ENCODE results near the gene NT5C1A.

Gene NT5C1A

DNA sequence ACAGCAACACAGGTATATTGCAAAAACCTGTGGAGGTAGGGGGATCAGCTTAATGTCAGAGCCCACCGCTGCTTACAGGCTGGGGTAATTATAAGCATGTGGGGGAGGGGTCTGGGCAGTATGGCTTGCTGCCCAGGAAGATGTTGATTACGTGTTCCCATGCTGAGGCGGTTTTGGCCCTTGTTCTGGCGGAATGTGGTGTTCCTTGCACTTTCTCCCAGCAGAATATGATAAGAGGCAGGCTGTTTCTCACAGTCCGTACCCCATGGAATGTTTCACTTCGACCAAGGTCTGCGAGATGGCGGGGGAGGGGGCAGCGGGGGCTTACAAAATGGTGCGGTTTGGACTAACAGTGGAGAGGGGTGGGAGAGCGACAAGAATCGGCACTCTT, 29.1 kb upstream of the NT5C1A start:
- H3K9ac ChIP-seq = no peak overlapping the region
- H3K36me3 ChIP-seq (ENCODE audit: control insufficient read depth, insufficient read depth, low read length) = no peaks in the 10 kb centered on the region
- H3K4me2 ChIP-seq (ENCODE audit: low read length) = peak overlapping the region; percentile 38
- no peak overlapping the region for H3K27ac ChIP-seq
- H2AFZ ChIP-seq = no peak overlapping the region
- no peak overlapping the region for H3K4me3 ChIP-seq (ENCODE audit: low read depth, low read length)
- no peaks in the 10 kb centered on the region for H3K79me2 ChIP-seq
- H3K27me3 ChIP-seq (ENCODE audit: control insufficient read depth, insufficient read depth, low read length) = no peaks in the 10 kb centered on the region
- TF ChIP-seq, protein P1, sequence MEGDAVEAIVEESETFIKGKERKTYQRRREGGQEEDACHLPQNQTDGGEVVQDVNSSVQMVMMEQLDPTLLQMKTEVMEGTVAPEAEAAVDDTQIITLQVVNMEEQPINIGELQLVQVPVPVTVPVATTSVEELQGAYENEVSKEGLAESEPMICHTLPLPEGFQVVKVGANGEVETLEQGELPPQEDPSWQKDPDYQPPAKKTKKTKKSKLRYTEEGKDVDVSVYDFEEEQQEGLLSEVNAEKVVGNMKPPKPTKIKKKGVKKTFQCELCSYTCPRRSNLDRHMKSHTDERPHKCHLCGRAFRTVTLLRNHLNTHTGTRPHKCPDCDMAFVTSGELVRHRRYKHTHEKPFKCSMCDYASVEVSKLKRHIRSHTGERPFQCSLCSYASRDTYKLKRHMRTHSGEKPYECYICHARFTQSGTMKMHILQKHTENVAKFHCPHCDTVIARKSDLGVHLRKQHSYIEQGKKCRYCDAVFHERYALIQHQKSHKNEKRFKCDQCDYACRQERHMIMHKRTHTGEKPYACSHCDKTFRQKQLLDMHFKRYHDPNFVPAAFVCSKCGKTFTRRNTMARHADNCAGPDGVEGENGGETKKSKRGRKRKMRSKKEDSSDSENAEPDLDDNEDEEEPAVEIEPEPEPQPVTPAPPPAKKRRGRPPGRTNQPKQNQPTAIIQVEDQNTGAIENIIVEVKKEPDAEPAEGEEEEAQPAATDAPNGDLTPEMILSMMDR (IDR thresholded peaks at IDR 0.05) = no peak
- H3K4me1 ChIP-seq = no peaks in the 10 kb centered on the region
- no peaks in the 10 kb centered on the region for H3K9me3 ChIP-seq (ENCODE audit: control insufficient read depth, low read length)

DNA sequence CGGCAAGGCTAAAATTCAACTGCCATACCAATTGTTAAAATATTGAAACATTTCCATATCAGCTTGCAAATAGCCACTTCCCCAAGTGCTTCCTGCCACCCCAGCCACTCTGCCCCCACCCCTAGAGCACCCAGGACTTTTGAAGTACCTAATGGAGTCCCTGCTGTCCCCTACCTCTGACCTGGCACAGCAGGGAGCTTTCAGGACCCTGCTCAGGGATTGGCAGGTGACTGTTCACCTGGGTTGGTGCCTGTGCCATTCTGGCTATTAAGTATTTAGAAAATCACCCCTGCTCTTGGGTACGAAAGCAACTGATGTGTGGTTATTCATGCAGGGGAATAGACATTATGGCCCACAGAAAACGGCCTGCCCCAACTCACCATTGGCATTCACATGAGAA, 28.4 kb upstream of the NT5C1A start:
- no peaks in the 10 kb centered on the region for H3K27me3 ChIP-seq (ENCODE audit: control insufficient read depth, insufficient read depth, low read length)
- H3K79me2 ChIP-seq = no peaks in the 10 kb centered on the region
- no peaks in the 10 kb centered on the region for H3K36me3 ChIP-seq (ENCODE audit: control insufficient read depth, insufficient read depth, low read length)
- TF ChIP-seq, protein P1 (IDR thresholded peaks at IDR 0.05) = no peak
- H2AFZ ChIP-seq = no peak overlapping the region
- H3K4me1 ChIP-seq = no peaks in the 10 kb centered on the region
- no peak overlapping the region for H3K4me2 ChIP-seq (ENCODE audit: low read length)
- H3K4me3 ChIP-seq (ENCODE audit: low read depth, low read length) = no peak overlapping the region
- no peak overlapping the region for H3K9ac ChIP-seq
- H3K9me3 ChIP-seq (ENCODE audit: control insufficient read depth, low read length) = no peaks in the 10 kb centered on the region
- no peak overlapping the region for H3K27ac ChIP-seq

DNA sequence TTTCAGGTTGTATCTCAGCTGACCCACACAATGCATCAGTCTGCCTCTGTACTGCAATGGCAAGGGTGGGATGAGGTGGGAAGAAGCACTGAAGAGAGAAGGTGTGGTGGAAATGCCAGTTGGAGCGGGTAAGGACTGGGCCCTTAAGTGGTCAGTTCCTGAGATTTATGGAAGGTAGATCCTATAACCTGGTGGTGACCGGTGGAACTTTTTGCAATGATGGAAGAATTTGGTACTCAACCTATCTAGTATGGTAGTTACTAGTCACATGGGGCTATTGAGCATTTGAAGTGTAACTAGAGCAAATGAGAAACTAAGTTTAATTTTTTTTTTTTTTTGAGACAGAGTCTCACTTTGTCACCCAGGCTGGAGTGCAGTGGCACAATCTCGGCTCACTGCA, 27.5 kb upstream of the NT5C1A start:
- H3K9me3 ChIP-seq (ENCODE audit: control insufficient read depth, low read length) = no peaks in the 10 kb centered on the region
- no peak overlapping the region for H3K9ac ChIP-seq
- no peaks in the 10 kb centered on the region for H3K36me3 ChIP-seq (ENCODE audit: control insufficient read depth, insufficient read depth, low read length)
- no peak overlapping the region for H2AFZ ChIP-seq
- H3K27me3 ChIP-seq (ENCODE audit: control insufficient read depth, insufficient read depth, low read length) = no peaks in the 10 kb centered on the region
- H3K4me3 ChIP-seq (ENCODE audit: low read depth, low read length) = no peak overlapping the region
- H3K4me1 ChIP-seq = no peaks in the 10 kb centered on the region
- no peak overlapping the region for H3K27ac ChIP-seq
- no peak overlapping the region for H3K4me2 ChIP-seq (ENCODE audit: low read length)
- no peaks in the 10 kb centered on the region for H3K79me2 ChIP-seq
- TF ChIP-seq, protein P1 (IDR thresholded peaks at IDR 0.05) = no peak

DNA sequence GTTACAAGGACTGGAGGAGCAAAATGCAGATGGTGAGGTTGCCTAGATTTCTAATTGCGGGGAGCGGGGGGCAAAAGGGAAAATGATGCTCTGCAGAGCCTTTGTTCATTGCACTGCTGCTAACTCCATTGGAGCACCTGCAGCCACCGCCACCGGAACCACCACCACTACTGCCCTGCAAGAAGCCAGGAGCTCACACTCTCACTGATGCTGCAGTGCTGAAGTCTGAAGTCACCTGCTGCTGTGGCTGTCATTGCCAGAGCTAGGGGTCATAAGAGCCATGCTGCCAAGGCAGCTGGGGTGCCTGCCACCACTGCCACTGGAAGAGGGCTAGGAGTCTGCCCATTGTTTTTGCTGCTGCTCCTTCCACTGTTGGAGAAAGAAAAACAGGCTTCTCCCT, 26.7 kb upstream of the NT5C1A start:
- H3K4me3 ChIP-seq (ENCODE audit: low read depth, low read length) = no peak overlapping the region
- no peak overlapping the region for H2AFZ ChIP-seq
- TF ChIP-seq, protein P1 (IDR thresholded peaks at IDR 0.05) = no peak
- no peaks in the 10 kb centered on the region for H3K36me3 ChIP-seq (ENCODE audit: control insufficient read depth, insufficient read depth, low read length)
- H3K27me3 ChIP-seq (ENCODE audit: control insufficient read depth, insufficient read depth, low read length) = no peaks in the 10 kb centered on the region
- no peak overlapping the region for H3K4me2 ChIP-seq (ENCODE audit: low read length)
- no peak overlapping the region for H3K9ac ChIP-seq
- no peaks in the 10 kb centered on the region for H3K4me1 ChIP-seq
- H3K79me2 ChIP-seq = no peaks in the 10 kb centered on the region
- no peaks in the 10 kb centered on the region for H3K9me3 ChIP-seq (ENCODE audit: control insufficient read depth, low read length)
- no peak overlapping the region for H3K27ac ChIP-seq

DNA sequence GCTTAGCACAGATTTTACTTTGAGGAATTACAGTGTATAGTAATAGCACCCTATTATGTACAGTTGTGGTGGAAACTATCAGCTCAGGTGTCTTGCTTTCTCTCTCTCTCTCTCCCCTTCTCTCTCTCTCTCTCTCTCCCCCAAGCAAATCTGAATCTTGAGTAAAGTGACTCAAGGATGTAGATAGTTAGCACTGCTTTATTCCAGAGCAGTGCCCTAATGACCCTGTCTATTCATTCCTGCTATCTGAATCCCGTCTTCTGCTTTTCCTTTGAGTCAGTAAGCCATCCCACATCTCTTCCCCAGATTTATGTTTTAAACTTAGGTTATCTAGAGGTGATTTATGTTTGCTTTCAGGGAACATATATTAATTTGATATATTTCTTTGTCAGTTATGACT, 24.5 kb upstream of the NT5C1A start:
- H3K27ac ChIP-seq = no peak overlapping the region
- no peaks in the 10 kb centered on the region for H3K36me3 ChIP-seq (ENCODE audit: control insufficient read depth, insufficient read depth, low read length)
- no peaks in the 10 kb centered on the region for H3K9me3 ChIP-seq (ENCODE audit: control insufficient read depth, low read length)
- no peak overlapping the region for H3K4me2 ChIP-seq (ENCODE audit: low read length)
- TF ChIP-seq, protein P1 (IDR thresholded peaks at IDR 0.05) = no peak
- no peaks in the 10 kb centered on the region for H3K27me3 ChIP-seq (ENCODE audit: control insufficient read depth, insufficient read depth, low read length)
- H3K4me1 ChIP-seq = no peaks in the 10 kb centered on the region
- no peak overlapping the region for H3K4me3 ChIP-seq (ENCODE audit: low read depth, low read length)
- H3K9ac ChIP-seq = no peak overlapping the region
- no peak overlapping the region for H2AFZ ChIP-seq
- H3K79me2 ChIP-seq = no peaks in the 10 kb centered on the region
